ENCODE data around the gene USP49. TPM values are rescaled to one million over a fixed set of nuclear protein-coding genes. Genes with fewer than 3 reads are reported as not detected.
"Not testable (repeated sequence)": the region's sequence is repeated elsewhere in the genome, so short reads cannot be mapped to it uniquely, and the experiment has no call there.

Gene USP49
- total RNA-seq (ENCODE audit: insufficient read depth, low replicate concordance), result 2.9 TPM

DNA sequence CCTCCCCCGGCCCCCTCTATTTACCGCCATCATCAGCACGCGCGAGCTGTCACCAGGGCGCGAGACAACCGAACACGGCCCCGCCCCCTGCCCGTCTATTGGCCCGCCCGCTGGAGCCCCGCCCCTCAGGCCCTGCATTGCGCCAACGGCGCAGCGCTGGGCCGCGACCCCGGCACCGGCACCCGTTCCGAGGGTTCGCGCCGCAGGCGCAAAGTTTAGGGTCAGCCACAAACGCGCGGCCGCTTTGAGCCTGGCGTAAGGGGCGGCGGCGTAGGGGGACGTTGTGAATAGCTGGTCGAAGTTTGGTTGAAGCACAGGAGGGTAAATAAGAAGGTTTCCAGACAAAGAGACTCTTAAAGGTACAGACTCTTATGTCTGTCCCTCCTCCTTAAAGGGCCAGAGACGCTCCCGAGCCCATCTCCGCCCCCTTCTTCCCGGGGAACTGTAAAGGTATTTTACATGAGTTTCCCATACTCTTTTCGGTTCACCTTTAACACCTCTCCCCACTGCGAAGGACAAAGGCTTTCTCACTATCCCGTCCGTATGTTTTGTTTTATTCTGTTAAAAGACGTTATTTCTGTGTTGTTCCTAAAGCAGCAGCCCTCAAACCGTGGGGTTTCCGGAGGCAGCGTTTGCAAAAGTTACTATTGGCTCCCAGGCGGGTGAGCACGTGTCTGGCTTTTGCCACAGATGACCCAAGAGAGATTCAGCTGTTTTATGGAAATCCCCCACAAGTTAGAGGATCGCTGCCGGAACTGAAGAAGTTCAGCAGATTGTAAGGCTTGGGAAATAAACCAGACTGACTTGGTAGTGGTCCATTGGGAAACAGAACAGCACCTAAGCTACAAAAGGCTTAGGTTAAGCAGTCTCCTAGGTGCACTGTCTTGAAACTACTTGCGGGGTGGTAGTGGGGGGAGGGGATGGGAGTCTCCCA, at the start of gene USP49:
USP49 (minus strand) TSS at position 76 of the 934 bp plus-strand sequence. CDS start 88,392 bp downstream, outside the sequence.
- DNase-seq (ENCODE audit: low spot score), result peak; percentile 89

DNA sequence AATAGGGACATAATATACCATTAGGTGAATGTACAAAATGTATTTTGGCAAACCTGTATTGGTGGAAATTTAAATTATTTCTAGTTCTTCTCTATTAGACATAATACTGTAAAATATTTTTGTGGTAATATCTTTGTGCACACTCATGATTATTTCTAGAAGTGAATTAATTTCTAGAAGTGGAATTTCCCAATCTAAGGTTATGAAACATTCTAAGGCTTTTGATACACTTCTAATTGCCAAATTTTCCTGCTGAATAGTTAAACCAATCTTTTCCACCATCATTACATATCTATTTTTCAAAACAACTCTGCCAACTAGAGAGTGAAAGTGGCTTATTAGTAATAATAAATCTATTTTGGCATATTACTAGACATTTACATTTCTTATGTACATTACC, 48.3 kb upstream of the USP49 start:
- DNase-seq (ENCODE audit: low spot score), result no peak

DNA sequence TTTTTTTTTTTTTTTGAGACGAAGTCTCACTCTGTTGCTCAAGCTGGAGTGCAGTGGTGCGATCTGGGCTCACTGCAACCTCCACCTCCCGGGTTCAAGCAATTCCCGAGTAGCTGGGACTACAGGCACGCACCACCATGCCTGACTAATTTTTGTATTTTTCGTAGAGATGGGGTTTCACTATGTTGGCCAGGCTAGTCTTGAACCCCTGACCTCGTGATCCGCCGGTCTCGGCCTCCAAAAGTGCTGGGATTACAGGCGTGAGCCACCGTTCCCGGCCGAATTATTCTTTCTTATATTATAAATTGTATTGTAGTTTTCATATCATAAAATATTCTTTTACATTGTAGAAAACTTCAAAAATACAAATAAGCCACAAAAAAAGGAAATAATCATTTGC, 47.7 kb upstream of the USP49 start:
- not testable (repeated sequence) for DNase-seq (ENCODE audit: low spot score)

DNA sequence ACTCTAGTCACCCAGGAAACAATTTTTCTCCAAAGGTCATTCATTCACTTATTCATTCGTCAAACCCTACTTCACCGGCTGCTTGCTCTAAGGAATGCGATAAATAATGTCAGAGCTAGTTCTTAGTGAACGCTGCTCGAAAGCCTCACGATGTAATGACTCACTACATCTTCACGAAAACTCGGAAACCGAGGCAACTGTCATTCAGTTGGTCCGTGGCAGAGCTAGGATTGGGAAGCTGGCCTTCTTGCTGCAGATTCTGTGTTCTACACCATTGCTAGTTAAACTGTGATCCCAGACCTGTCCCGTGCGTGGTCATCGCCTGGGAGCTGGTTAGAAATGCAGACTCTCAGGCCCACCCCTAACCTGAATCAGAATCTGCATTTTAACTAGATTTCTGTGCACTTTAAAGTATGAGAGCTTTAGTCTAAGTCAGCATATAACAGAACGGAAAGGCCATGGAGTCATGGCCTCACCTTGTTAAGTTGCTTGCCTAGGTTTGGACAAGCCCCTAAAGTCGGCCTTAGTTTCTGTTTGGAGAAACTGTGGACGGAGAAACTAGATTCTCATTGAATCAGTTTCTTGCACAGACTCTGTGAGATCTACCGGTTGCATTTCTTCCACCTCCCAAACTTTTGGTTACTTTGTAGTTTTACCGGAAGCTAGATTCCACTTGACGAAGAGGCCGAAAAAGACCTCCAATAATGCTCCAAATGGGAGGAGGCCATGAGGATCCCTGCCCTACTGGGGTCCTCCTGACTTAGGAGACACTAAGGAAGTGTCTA, 47.1 kb upstream of the USP49 start:
- no peak for DNase-seq (ENCODE audit: low spot score)

DNA sequence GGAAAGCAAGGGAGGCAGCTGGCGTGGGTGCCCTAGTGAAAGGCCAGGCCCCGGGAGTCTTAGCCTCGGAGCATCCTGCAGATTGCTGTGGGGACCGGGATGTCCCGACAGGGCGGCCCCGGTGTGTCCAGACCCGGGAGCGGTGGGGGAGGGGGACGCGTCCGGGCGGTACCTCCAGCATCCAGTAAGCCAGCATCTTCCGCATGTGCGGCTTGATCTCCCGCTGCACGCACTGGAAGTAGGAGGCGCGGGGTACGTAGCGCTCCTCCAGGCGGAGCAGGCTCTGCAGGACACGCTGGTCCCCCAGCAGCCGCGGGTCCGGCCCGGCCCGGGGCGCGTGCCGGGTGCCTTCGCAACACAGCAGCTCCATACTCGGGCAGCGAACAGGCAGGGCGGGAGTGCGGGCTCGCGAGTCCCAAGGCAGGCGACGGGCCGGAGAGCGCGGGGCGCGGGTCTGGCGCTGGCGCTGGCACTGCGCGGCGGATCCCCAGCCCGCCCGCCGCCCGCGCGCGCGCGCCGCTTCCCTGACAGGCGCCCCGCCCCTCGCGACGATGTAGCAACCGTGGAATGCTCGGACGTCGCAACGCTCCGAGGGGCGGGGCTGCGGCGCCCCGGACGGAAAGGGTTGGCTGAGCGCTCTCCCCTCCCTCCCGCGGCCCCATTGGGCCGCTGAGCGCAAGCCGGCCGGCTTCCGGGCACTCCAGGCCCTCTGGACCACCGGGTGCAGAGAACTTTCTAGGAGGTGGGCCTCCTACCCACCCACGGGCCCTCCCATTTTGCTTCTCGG, 46.3 kb upstream of the USP49 start, which contains the start of gene CCND3:
CCND3 (minus strand) TSS at position 529 of the 787 bp plus-strand sequence; CDS start at position 370, 159 bp downstream.
- DNase-seq (ENCODE audit: low spot score), result peak; percentile 96

DNA sequence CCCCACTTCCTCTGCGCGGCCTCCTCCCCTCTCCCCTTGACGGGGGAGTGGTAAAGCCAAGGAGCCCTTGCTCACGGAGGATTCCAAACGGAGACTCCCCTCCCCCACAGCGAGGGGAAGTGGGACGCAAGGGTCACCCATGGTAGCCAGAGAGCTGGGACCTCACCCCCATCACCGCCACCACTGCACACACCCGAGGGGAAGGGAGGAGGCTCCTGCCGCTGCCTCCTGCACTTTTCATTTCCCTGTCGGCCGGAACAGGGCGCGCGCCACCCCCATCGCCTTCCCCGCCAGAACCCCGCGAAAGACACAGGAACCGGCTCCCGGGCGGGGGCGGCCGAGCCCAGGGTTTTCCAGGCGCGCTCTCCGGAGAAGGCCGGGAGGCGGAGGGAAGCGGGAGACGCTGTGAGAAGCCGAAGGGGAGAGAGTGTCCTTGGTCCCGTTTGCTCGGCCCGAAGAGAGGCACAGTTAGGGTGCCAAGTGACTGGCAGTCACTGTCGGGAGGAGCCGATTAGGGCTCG, 45.6 kb upstream of the USP49 start:
- peak; percentile 77 for DNase-seq (ENCODE audit: low spot score)

DNA sequence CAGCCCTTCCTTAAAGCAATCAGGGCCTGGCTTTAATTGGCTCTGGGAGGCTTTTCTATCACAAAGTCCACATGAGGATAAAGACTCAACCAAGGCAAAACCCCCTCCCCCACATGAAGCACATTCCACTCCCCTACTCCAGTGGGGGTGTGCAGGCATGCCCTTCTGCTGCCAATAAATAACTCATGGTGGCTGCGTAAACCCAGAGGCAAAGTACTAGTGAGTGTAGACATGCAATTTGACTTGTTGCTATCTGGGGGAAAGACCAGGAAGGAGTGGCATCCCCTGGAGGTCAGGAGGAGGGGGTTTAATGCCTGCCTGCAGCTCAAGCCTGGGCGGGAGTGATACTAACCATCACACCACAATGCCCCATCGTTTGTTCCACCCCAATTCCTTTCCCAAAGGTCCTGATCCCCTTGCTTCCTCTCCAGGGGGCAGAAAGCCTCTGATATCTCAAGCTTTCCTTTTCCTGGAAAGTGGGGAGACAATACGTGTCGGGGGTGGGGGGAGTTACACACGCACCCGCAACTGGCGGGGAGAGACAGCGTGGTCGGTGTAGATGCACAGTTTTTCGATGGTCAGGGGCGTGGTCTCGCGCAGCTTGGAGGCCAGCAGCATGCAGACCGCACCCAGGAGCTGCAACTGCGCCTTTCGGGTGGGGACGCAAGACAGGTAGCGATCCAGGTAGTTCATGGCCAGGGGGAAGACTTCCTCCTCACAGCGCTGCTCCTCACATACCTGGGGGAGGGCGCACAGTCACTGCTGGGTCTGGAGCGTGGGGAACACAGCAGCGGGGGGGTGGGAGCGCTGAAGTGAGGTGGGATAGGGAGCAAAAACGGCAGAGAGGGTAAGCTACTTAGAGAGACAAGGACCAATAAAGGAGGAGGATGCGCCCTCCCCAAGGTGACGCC, 44.9 kb upstream of the USP49 start:
- peak; percentile 74 for DNase-seq (ENCODE audit: low spot score)

DNA sequence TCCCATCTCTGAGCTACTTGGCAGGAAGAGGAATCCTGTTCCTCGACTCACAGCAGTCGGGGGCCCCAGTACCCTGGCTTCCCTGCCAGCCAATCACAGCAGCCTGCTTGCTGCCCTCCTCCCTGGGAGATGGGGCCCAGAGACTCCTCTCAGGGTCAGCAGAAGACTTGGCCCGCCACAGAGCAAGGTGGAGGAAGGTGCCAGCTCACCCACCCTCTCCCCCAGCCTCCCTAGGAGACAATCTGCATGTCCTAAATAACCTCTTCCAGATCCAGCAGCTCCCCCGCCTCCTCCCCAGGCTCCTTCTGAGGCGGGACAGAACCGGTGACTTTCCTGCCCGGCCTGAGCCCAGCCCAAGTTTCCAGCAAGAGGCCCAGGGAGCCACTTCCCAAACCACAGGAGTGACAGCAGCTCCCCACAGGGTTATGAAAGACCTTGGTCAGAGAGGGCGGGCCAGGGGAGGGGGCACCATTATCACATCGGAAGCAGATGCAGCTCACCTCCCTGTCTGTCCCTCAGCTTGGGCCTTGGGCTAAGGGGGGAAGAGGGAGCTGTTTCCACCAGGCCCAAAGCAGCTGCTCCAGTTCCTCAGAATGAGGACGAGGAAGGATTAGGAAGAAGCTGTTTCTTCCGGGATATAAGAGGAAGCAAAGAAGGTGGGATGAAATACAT, 44.1 kb upstream of the USP49 start:
- peak; percentile 97 for DNase-seq (ENCODE audit: low spot score)

DNA sequence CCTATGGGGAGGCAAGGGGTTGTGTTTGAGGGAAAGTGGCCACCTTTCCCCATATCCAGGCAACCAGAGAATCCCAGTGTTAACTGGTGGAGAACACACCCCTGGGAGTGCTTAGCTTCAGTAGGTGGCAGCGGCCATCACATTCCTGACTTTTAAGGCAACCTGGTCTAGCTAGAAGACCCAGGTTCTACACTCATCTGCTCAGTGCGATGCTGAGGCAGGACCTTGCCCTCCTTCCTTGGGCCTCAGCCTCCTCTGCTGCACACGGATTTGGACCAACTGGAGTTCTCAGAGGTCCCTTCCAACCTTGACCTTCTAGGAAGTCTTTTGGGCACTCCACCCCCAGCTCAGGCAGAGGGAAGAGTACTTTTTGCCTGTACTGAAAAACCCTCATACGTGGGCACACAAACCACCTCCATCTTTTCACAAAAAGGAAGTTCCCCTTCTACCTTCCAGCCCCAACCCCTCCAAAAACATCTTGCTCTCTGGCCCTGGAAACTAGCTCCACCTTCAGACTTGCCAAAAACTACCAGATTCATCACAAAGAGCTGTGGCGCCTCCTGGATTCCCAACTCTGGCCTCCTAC, 43.5 kb upstream of the USP49 start:
- DNase-seq (ENCODE audit: low spot score), result no peak

DNA sequence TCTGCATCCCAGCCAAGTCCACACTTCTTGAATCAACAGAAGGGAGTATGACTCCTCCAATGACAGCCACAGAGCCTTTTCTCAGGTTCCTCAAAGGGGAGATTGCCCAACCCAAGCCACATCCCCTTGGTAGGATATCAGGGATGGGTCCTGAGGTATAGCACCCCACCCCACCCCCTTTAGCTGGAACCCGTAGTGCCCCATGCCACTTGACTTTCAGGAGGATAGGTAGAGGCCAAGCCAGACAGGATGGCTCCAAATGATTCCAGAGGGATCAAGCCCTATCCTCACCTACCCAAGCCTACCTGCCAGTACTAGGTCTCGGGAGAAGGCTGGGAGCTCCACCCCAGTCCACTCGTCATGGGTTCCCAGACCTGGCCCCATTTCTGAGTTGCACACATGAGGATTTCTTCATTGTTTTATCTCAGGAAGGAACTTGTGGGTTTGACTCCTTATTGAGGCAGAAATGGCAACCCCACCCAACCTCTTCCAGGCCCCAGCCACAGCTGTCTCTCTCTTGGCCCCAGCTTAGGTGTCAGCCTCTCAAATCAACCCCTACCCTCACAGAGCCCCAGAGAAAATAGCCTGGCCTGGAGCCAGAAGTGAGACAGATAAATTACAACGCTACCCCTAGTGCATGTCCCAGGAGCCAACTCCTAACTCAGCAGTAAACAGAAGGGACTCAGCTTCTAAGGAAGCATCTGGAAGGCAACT, 42.8 kb upstream of the USP49 start:
- peak; percentile 35 for DNase-seq (ENCODE audit: low spot score)

DNA sequence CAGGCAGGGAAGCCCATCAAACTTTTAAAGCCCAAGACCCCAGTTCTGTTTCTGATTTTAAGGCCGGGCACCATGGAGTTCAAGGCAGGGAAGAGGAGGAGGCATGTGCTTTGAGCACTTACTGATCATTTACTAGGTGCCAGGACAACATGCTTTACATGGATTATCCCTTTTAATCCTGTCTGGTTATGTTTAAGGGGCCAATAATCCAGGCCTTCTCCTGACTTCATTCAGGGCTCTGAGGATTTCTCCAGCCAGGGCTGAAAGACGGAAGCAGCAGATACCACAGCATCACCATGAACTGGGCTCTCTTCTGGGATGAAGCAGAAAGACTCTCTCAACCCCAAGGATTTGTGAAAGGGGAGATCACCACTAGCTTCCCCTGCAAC, 42.3 kb upstream of the USP49 start:
- DNase-seq (ENCODE audit: low spot score), result no peak

DNA sequence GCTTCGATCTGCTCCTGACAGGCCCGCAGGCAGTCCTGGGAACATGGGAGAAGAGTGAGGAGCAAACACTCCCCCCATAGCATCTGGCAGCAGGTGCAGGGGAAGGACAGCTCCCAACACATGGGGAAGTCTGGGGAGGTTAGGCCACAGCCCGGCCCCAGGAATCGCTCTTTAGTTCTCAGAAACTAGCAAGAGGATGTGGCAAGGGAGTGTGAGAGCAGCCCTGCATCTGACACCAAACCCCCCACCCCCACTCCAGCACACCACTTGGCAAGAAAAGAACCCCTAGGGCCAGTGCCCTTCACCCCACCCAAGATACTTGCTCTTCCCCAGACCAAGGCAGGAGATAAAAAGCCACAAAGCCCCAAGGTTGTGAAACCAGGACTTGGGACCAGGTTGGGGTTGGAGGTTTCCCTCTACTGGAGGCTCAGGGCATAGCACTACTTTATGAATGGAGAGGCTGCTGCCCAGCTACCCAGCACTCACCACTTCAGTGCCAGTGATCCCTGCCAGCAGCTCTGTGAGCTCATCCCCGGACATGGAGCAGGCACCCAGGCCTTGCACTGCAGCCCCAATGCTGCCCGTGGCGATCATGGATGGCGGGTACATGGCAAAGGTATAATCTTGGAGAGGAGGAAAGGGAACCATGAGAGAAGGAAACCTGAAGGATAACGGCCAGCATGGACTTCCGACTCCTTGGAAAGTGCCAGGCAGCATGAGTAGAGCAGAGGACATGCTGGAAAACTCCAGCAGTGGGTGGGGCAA, 41.1 kb upstream of the USP49 start:
- peak; percentile 85 for DNase-seq (ENCODE audit: low spot score)

DNA sequence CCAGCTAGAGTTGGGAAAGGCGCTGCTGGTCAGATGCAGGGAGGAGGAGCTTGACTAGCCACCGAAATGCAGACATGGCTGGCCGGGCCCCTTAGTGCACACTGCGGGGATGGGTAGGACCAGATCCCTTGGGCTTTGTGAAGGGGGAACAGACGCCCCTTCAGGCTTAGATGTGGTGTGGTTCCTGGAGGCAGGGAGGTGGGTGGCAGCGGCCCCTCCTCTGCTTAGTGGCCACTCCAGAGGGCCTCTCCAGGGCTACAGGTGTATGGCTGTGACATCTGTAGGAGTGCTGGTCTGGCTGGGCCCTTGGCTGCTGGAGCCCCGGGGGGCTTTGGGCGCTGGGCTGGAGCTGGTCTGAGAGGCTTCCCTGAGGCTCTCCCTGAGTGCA, 40.5 kb upstream of the USP49 start:
- DNase-seq (ENCODE audit: low spot score), result no peak

DNA sequence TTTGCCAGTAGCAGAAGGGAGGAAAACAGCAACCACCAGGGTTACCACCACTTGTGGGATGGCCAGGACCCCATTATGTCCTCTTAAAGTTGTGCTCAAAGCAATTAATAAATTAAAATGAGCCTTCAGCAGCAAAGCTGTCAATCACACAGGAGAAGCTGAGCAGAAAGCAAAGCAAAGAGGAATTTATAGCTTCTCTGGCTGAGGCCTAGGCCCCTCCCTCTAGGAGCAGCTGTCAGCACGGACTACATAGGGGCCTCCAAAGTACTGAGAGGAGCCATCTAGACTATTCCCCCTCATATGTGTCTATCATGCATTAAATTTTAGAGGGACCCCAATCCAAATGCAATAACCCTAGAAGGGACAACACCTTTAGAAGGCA, 40.0 kb upstream of the USP49 start:
- no peak for DNase-seq (ENCODE audit: low spot score)

DNA sequence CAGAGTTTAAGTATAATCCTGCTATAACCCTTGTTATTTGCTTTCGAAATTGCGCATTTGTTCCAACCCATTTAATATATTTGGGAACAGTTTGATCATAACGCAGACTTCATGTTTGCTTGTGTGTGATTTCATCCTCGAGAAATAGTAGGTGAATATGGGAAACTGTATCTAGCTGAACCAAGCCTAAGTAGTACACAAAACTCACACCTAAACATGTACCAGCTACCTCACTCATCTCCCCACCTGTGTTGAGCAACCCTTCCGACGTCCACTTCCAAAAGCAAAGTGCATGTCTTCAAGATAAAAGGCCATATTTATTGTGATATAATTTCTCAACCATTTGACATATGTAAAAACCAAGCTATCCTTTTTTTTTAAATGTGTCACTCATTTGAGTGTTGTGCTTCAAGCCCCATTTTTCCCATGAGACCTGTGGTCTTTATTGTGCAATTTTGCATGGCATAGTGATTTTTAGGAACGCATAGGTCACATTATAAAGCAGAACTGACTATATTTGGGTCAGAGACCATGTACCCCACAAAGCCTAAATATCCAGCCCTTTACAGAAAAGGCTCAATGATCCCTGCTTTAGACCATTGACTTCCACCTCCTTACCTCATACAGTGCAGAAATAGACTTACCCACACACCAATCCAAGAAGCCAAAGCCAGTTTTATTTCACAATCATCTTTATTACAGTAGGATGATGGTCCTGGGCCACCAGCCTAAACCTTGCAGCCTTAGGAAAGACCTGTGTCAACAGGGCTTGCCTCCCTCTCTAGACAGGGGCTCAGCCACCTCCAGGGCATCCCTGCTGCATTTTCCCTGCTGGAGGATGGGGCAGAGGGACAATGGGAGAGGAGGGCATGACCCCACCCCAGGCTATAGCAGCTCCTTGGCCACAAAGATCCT, 39.4 kb upstream of the USP49 start:
- no peak for DNase-seq (ENCODE audit: low spot score)

DNA sequence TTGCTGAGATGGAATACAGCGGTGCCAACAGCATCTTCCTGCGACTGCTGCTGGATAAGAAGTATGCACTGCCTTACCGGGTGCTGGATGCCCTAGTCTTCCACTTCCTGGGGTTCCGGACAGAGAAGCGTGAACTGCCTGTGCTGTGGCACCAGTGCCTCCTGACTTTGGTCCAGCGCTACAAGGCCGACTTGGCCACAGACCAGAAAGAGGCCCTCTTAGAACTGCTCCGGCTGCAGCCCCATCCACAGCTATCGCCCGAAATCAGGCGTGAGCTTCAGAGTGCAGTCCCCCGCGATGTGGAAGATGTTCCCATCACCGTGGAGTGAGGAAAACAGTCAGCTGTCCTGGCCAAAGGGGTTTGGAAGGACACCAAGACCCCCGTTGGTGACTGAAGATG, 37.2 kb upstream of the USP49 start:
- DNase-seq (ENCODE audit: low spot score), result no peak

DNA sequence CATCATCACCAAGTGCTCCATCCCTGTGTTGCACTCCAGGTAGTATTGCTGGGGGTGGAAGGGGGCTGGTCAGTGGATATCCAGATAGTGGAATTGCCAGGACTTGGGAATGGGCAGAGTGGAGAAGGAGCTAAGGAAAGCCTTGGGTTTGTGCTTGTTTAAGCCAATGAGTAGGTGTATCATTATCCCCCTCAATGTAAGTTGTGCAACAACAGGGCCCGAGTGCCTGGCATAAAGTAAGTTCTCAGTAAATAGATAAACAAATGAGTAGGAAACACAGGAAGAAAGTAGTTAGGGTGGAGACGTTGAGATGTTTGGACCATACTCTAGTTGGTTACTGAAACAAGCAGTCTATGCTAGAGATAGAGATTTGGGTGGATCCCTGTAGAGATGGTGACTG, 36.6 kb upstream of the USP49 start:
- DNase-seq (ENCODE audit: low spot score), result no peak

Data from umbilical cord (tissue), 2 donors.